ENCODE measurements around the gene KIF27.
"Not testable (repeated sequence)": the region's sequence is repeated elsewhere in the genome, so short reads cannot be mapped to it uniquely, and the experiment has no call there.

Gene KIF27

DNA sequence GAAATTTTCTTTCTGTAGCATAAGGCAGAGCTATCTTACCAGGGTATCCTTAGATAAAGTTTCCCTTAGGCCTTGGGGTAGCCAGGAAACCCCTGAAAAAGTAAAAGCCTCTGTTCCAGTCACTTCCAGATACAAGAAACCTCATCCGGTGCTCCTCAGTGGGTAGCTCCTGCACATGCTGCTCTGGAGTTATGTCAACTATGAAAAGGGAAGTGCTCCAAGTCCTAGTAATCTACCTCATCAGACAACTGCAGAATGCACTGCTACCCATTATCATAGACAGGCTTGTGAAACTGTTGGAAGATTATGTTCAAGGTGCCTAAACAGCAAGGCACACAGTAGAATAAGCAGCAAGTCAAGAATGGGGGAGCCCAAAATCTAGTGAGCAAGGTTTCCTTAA, 112.0 kb downstream of the KIF27 start:
- DNase-seq (ENCODE audit: low read depth in 1 of 2, low spot score in 1 of 2) = not testable (repeated sequence)

GRCh38 chr9:83804454-83804853, 116.8 kb downstream of the KIF27 start:
- not testable (repeated sequence) for DNase-seq (ENCODE audit: low read depth in 1 of 2, low spot score in 1 of 2)

DNA sequence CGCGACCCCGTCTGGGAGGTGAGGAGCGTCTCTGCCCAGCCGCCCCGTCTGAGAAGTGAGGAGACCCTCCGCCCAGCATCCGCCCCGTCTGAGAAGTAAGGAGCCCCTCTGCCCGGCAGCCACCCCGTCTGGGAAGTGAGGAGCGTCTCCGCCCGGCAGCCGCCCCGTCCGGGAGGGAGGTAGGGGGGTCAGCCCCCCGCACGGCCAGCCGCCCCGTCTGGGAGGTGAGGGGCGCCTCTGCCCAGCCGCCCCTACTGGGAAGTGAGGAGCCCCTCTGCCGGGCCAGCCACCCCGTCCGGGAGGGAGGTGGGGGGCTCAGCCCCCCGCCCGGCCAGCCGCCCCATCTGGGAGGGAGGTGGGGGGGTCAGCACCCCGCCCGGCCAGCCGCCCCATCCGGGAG, 117.3 kb downstream of the KIF27 start:
- not testable (repeated sequence) for DNase-seq (ENCODE audit: low read depth in 1 of 2, low spot score in 1 of 2)

GRCh38 chr9:83800236-83801033, 120.8 kb downstream of the KIF27 start:
- no peak for DNase-seq (ENCODE audit: low read depth in 1 of 2, low spot score in 1 of 2)

DNA sequence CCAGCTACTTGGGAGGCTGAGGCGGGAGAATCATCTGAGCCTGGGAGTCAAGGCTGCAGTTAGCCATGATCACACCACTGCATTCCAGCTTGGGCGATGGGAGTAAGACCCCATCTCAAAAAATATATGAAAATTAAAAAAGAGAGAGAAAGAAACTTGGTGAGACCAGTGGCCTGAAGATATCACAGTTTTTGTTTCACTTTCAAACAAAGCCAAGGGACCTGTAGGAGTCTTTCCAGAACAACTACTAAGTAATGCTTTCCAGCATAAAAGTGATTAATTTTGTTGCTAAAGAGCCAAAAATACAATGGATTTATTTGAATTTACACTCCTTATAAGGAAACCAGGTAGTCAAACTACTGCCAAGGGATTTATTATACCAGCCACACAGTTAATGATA, 127.2 kb downstream of the KIF27 start:
- no peak for DNase-seq (ENCODE audit: low read depth in 1 of 2, low spot score in 1 of 2)

DNA sequence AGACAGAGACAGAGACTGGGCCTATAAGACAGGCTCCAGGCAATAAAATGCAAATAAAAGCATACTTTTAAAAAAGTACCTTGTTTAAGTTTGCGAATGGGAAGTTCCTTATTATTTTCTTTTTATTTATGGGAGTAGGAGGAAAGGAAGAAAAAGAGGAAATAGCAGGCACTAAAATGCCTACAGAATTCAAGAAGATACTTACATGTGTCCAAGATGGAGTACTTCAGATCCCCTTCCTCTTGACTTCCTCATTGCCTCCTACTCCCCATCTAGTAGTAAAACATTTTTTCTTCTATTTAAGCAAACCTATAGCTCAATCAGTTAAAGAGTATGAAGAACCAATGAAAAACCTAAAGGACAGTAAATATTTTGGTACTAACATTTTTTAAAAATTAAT, 128.5 kb downstream of the KIF27 start:
- DNase-seq (ENCODE audit: low read depth in 1 of 2, low spot score in 1 of 2) = no peak

Data from activated CD4-positive, alpha-beta T cell treated with anti-CD3 and anti-CD28 coated beads, Interleukin-2, amount 50 U/mL, for 24 hours (primary cell).